ENCODE data around the gene C20orf144.
A peak's percentile ranks its signal among the peaks of the same experiment; 100 is the strongest.

Gene C20orf144

DNA sequence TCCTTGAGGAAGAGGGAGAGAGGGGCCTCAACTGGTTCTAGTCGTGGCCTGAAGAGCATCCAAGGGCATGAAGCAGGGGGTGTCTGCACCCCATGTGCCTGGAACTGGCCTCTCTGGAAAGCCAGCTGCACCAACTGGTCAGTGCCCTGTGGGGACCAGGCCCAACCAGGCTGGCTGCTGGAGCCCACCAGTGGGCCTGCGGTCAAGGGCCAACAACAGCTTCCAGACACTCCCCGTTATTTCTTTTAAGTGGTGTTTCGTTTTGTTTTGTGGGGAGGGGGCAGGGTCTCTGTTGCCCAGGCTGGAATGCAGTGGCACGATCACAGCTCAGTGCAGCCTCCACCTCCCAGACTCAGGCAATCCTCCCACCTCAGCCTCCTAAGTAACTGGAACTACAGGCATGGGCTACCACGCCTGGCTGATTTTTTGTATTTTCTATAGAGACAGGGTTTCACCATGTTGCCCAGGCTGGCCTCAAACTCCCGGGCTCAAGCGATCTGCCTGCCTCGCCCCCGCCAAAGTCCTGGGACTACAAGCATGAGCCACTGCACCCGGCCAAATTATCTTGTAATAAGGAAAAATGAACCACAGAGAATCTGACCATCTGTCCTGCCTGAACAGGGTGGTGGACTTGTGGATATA lies 11.9 kb upstream of the C20orf144 start:
- DNase-seq = no peak

DNA sequence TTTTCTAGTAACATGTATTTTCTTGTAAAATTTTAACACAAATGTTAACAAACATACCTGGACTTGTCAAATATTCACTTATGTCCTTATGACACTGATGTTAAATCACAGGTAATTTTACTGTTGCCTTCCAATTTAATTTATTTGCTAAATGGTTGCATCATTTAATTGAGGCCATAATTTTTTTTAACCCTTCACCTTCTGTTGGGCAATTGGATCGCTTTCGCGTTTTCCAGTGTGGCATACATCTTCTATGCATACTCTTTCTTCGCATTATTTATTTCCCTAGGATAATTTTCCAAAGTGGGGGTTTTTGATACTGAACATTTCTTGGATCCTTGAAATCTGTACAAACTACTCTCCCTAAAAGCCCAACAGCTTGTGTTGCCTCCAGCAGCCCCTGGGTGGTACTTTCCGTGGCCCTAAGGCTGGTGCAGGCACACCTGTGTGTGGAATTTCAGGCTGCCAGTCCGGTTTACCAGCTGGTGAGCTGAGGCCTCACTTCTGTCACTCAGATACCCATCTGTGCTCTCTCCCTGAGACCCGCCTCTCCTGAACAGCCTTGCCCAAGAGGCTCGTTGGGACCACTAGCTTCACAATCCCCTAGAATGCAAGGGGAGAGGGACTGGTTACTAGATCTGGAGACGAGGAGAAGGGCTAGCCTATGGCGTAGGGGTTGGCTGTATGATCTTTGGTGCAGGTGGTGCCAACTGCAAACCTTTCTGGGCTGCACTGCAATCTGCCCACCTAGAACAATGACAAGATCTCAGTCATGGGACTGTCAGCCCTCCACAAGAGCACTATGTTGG lies 11.2 kb upstream of the C20orf144 start:
- no peak for DNase-seq

DNA sequence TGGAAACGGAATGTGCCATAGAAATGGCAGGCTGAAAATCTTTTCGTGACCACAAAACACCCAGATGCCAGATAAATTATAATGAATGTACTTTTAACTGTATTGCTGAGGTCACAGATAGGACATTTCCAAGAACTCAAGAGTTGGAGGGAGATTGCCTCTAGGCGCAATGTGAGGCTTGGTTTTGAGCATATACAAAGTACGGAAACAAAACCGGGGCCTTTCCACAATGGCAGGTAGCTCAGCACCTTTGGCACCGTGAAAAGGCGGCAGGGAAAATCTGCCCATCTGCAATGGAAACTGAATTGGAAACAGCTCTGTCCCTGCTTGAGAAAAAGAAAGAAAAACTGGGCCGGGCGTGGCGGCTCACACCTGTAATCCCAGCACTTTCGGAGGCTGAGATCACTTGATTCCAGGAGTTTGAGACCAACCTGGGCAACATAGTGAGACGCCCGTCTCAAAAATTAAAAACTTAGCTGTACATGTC lies 10.5 kb upstream of the C20orf144 start:
- no peak for DNase-seq

DNA sequence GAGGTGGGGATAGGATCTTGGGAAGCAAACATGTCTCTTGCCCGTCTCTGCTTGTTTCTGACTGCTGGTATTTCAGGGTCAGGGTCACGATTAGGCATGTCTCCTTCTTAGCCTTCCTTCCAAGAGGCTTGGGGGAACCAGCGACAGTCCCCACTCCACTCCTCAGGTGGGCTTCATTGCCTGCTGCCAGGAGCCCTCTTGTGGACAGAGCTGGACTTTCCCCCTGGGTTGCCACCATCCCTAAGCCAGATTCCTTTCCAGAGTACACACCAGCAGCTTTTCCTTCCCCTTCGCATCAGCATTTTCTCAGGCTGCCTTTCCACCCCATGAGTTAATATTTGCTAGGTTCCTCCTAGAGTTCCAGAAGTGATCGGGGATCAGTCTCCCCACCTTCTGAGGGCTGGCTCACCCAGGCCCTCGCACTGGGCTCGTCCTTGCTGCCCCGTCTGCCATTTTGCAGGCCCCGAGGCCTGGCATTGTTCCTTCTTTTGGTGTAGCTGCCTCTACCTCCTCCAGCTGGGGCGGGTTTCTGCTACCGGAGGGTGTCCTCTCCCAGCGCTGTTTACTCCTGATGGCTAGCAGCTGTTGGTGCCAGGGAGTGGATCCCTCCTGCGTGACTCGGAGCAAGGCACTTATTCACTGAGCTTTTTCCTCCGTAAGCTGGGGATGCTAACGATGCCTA lies 8.8 kb upstream of the C20orf144 start:
- DNase-seq = peak; percentile 39 to 40

DNA sequence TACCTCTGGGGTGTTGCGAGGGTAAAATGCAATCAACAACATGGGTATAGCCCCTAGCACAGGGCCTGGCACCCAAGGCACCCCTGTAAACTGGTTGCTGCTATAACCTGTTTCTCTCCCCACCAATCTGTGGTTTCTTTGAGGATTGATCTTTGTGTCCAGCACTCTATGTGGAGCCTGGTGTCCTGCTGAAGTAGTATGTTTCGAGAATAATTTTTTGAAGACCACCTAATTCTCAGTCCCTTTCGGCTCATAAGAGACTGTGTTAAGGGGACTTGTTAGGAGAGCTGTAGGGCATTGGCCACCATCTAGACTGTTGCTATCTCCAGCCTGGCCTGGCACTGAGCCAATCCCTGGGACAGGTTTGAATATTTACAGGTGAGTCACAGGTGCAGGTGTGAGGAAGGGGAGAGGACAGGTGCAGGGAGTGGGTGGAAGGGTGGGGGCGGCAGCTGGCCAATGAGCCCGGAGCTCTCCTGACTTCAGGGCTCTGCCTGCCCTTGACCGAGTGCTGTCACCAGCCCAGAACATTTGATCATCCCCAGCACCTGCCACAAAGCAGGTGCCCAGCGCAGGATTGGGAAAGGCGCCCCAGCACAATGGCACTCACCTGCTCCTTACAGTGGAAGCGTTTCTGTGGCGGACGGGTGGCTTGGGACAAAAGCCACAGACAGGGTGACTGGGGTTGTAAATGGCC lies 8.1 kb upstream of the C20orf144 start:
- no peak for DNase-seq

DNA sequence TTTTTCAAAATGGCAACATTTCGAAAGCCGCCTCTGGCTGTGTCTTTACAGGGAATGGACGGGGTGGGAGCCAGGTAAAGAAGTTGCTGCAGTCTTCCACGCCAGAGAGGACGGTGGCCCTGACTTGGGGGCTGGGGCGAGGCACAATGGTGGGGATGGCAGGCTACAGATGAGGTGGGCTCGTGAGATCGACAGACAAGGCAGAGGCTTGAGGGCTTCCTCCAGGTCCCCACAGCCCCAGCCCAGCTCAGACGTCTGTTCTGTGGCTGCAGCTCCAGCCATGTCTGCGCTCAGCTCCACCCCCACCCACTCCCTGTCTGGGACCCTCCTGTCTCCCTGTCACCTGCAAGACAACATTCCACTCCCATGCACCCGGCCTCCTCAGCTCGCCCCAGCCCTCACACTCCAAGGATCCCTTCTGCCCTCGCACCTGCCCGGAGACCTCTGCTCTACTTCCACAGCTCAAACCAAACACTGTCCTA lies 7.4 kb upstream of the C20orf144 start:
- no peak for DNase-seq

DNA sequence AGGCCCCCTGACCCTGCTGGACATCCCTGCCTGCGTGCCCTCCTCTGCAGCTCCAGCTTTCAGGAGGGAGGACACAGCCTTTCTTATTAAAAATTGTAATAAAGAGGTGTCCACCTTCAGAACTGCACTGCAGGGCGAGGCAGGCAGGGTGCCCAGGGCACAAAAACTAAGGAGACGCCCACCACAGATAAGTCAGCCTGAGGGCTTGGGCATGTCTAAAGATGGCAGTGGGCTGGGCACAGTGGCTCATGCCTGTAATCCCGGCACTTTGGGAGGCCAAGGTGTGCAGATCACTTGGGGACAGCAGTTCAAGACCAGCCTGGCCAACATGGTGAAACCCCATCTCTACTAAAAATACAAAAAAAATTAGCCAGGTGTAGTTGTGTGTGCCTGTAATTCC lies 7.0 kb upstream of the C20orf144 start:
- DNase-seq = no peak

DNA sequence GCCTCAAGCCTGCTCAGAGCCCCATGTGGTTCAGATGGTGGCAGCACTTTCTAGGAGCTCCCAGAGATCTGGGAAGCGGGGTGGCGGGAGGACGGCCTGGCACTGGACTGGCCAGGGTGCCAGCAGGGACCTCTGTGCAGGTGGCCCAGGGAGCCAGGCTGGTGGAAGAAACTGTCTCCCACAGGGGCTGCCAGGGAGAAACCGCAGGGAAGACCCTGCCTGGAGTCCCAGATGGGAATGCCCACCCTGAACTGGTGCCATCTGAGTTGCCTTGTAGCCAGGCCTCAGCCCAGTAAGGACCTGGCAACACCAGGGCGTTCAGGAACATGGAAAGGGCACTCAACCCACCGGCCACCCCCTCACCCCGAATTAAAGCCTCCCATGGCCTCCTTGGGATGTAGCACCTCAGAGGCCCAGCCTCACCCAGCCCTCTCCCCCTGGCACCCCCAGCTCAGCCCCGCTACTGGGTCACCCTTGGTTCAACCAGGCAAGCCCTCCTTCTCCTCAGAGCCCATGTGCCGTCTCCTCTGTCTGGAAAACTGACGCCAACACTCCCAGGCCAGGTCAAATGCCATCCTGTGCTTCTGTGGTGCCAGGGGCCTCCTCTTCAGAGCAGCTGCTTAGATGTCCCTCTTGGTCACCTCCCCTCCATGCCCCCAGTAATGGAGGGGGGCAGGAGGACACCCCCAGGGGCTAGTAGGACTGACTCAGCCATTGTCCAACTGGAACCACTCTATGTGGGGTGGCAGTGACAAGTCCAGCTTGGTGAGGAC lies 5.9 kb upstream of the C20orf144 start:
- DNase-seq = no peak

DNA sequence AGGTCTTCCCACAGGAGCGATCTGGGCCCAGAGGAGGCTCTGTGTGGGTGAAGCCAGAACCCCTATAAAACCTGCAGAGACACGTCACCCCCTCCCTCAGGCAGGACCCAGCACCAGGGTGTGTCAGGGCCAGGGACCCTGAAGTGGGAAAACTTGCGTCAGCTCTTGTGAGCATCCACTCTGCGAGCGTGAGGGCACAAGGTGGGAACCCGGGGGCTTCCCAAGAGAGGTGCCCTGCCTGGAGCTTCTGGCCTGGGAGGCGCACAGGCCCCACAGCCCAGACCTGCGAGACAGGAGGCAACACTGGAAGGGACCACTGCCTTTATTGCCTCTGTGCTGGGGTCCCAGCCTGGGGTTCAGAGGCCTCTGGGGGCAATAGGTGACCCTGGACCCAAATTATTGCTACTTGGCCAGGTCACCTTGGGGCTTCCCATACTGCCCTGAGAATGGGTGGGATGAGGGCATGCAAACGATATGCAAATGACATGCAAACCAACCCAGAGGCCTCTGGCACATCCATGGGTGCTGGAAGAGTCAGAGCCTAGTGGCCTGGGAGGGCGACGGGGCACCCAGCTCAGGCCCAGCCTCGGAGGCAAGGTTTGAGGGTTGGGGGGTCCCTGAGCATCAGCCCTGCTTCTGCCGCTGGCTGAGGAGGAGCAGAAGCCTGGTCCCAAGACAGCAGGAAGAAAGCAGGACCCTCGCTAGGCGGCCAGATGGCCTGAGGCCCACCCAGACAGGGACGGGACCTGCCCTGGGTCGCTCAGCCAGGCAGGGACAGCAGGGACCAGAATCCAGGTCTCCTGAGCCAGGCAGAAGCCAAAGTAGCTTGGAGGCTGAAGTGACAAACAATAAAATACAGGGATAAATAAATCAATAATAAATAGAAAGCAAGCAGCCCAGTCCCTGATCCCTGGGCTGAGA lies 5.1 kb upstream of the C20orf144 start:
- no peak for DNase-seq

DNA sequence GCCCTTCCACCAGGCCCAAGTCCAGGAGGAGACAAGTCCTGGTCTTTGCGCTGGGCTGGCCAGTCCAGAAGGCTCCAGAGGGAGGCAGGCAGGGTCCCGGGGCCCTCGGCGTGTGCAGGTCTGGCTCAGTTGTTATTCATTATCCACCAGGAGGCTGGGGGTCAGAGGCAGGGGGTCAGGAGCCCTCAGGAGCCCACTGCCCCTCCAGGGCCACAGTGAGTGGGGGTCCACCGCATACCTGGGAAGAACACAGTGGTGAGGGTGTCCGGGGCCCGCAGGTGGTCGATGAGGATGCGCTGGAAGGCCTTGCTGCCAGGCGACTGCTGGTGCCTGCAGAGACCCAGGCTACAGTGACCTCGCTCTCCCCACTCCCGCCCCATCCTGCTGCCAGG lies 4.4 kb upstream of the C20orf144 start:
- no peak for DNase-seq

DNA sequence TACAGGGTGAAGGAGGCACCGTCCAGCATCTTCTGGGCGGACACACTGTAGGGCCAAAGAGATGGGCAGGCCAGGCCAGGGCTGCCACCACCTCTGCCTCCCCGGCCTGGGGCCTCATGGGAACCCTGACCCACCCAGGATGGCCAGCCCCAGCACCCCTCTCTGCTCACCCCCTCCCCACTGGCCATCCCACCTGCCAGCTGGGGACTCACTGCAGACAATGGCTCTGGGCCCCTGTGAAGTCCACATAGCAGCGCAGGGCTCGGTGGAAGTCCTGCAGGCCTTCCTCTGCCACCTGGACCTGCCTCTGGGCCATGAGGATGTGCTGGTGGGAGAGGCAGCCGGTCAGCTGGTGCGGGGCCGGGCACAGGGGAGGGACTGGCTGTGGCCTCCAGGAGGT lies 3.6 kb upstream of the C20orf144 start:
- no peak for DNase-seq

DNA sequence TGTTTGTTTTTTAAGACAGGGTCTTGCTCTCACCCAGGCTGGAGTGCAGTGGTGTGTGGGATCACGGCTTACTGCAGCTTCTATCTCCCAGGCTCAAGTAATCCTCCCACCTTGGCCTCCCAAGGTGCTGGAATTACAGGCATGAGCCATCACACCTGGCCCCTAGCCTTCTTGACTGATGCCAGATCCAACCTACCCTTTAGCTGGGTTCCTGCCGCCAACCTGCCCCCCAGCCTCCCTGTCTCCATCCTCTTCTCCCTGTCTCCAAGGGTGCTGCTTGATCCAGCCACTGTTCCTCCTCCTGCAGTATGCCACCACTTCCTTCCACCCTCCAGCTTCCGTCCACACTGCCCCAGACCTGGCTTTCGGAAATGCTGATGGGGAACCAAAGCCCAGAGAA lies 3.2 kb upstream of the C20orf144 start:
- no peak for DNase-seq

DNA sequence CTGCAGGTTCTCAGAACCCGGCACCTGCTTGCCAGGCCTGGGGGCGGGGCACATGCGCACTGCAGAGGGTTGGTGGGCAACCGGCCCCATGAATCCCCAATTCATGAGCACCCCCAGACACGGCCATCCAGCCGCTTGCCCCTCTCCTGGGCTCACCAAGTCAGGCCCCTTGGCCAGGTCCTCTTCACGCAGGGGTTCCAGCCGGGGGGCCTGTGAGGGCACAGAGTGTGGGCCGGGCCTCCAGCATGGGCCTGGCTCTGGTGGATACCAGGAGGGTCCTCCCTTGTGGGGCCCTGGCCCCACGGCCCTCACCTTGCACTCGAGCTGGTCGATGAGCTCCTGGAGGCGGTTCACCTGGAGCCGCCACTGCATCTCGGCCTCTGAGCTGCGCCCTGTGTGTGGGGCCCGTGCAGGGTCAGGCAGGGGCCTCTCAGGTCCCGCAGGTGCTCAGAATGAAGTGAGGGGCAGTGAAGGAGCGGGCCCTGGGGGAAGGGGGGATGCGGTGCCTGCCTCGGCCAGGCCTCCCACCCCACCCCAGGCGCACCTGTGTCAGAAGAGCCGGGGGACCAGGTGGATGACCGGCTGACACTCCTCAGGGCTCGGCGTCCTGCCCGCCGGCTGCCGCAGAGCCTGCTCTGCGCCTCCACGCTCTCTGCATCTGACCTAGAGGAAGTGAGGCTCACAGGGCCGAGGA lies 2.6 kb upstream of the C20orf144 start:
- no peak for DNase-seq

DNA sequence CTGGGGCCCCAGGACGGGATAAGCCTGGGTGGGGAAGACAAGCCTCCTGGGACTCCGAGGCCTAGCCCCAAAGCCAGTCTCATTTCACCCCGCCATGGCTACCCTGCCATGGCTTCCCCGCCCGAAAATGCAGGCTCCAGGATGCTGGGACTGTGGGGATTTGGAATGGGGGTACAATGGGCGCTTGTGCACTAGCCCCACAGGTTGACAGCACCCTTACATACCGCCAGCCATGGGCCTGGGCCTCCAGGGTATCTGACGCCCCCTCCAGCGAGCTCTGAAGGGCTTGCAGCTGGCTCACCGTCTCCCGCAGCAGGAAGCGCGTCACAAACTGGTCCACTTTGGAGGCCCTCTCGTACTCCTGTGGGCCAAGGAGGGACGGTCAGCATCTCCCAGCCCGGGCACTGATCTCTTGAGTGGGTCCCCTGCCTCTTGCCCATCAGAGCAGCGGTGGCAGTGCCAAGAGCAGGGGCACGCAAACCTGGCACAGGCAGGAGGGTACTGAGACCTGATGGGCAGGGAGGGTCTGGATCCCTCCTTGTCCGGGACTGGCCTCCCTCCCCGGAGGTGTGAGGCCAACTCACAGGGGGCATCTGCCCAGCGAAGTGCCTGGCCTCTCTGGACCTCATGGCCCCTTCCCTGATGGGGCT lies 2.0 kb upstream of the C20orf144 start:
- no peak for DNase-seq

DNA sequence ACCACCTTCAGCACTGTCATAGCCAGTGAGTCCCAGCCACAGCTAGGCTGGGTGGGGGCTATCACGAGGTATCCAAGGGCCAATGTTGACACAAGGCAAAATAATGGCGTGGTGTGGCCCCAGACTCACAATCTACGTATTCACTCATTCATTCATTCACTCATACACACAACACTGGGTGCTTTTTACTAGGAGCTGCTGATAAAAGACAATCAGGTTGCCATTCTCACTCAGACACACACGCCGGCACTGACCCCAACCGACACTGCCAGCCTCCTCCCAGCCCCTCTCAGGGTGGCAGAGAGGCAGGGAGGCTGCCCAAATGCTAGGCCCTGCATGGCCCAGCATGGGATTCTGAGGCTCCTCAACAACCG lies 1.5 kb upstream of the C20orf144 start:
- no peak for DNase-seq

DNA sequence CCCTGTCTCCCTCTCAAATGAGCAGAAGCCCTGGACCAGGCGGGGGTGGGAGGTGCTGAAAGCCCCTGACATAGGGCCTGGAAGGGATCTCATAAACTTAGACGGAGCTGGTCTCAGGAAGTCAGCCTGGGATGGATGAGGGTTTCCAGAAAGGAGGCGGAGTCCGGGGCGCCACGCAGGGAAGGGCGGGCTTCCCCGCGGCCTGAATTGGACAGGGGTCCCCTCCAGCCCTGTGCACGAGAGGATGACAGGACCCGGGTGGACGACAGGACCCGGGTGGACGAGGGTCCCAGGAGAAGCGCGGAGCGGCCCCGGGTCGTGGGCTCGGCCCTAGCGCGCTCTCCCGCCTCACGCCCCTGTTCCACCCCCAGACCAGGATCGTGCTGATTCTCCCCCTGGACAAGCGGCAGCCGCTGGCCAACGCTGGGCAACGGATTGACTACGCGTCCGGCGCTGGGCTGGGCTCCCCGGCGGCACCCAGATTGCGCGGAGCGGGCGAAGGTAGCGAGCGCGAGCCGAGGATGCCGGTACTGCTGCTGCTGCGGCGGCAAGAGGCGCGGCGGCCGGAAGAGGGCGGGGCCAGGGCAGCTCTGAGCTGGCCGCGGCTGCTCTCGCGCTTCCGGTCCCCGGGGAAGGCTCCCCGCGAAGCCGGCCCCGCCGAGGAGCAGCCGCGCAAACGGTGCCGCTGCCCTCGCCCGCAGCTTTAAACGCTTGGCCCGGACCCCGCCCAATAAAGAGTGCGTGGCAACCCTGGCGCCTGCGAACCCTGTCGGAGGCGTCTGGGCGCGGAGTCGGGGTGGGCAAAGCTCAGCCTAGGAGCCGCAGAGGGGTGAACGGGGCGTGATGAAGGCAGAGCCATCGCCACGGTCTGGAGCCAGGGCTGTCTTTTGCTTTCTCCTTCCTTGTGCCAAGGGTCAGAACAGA lies 1.3 kb downstream of the C20orf144 start:
- peak; percentile 56 to 81 for DNase-seq

DNA sequence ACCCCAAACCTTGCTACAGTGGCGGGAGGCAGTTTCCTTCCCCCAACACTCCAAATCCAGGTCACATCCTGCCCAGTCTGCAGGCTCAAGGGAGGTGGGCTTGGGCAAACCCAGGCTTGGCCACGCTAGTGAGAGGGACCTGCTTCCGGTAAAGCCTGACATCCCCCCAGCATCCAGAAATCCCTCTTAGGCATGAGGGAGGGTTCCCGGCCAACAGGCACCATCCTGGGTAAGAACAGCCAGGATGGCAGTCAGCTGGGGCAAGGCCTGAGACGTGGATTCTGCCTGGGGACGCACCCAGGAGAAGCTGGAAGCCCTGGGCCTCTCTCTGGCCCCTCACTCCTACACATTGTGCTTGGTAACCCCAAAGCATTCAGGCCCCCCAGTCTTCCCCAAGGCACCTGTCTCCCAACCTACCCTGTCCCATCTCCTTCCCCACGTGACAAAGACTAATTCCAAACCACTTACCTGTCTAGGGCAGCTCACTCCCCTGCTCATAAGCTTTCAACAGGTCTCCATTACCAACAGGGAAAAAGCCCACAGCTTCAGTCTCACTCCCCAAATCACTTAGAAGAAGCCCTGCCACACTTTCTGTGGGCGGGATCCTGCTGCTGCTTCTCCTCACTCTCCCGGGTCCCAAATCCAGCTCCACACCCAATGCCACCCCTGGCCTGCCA lies 2.1 kb downstream of the C20orf144 start:
- no peak for DNase-seq

DNA sequence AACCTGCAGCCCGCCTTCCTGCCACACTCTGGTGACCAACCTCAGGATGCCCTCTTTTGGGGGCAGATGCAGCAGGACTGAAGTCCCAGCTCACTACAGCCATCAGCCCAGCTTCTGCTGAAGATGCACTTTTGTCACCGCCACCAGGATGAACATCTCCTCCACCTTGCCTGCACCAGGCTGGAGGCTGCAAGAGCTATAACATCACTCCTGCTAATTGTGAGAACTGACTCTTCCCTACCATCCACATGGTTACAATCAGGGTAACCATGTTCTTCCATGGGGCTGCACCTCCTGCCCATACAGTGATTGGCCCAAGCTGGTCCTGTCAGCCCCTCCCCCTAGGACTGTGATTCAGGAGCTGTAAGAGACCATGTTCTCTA lies 2.6 kb downstream of the C20orf144 start:
- DNase-seq = no peak
